BJ (cell line): ENCODE measurements around the gene WIZ. TPM values are rescaled to one million over a fixed set of nuclear protein-coding genes. Genes with fewer than 3 reads are reported as not detected.

Experiments used
- CTCF ChIA-PET: fragments of 350-600 bp; formaldehyde crosslinking; extraction: SDS; loops from one replicate; lab custom pipeline; 2021; ENCODE audit warnings: antibody characterized with exemption, inconsistent platforms; lab: Yijun Ruan, JAX
- POLR2A ChIA-PET: fragments of 300-600 bp; sonication (Branson Sonifier 250); formaldehyde crosslinking; extraction: SDS; loops from one replicate; lab custom pipeline; 2021; ENCODE audit warnings: antibody characterized with exemption; lab: Charles Lee
- DNase-seq: peaks from one replicate; pipeline ENCODE4 v3.0.0-alpha.2; 2011; ENCODE audit warnings: low read depth
- H3K27me3 ChIP-seq: 2 replicates; pipeline ENCODE4 v1.6.0; 2011; ENCODE audit warnings: low read length; ENCODE audit not compliant: control insufficient read depth, insufficient read depth
- H3K36me3 ChIP-seq: 2 replicates; pipeline ENCODE4 v1.5.1; 2011; ENCODE audit warnings: low read length; ENCODE audit not compliant: control insufficient read depth, insufficient read depth
- H3K4me3 ChIP-seq: 2 replicates; pipeline ENCODE4 v1.5.1; 2011; ENCODE audit warnings: low read depth, mild to moderate bottlenecking, control low read depth, low read length
- CTCF ChIP-seq: IDR thresholded peaks from 2 replicates; pipeline ENCODE4 v1.5.1; 2011; ENCODE audit warnings: low read depth, mild to moderate bottlenecking, control low read depth, inconsistent platforms, low read length, moderate library complexity; ENCODE audit not compliant: insufficient read depth
- polyA plus RNA-seq: library from polyadenylated mRNA; depleted of rRNA; stranded (reverse); fragments of >200 nt; gene quantifications from 2 replicates; pipeline ENCODE4 v1.2.3, GENCODE V29; 2011

Gene WIZ
- polyA plus RNA-seq, 1 experiment: 10.9 TPM

GRCh38 chr19:15443325-15443724 lies 6.4 kb downstream of the WIZ start:
- Histone ChIP-seq H3K4me3 (no peak overlapping the region), H3K27me3 (no peaks in the 10 kb centered on the region), H3K36me3 (no peaks in the 10 kb centered on the region; the same call in 1 of the 2 replicates)
- TF ChIP-seq CTCF: no peak
- POLR2A ChIA-PET: no interaction called here
- DNase-seq: no peak
- CTCF ChIA-PET: no interaction called here

GRCh38 chr19:15442142-15442920 lies 7.4 kb downstream of the WIZ start:
- no peaks in the 10 kb centered on the region; the same call in 1 of the 2 replicates for H3K36me3 ChIP-seq
- no peak for TF ChIP-seq CTCF
- ChIA-PET POLR2A (no interaction called here), CTCF (no interaction called here)
- no peaks in the 10 kb centered on the region for H3K27me3 ChIP-seq
- H3K4me3 ChIP-seq: no peak overlapping the region
- no peak for DNase-seq

GRCh38 chr19:15441317-15441716 lies 8.4 kb downstream of the WIZ start:
- Histone ChIP-seq H3K4me3 (no peak overlapping the region), H3K27me3 (no peaks in the 10 kb centered on the region), H3K36me3 (no peaks in the 10 kb centered on the region; the same call in 1 of the 2 replicates)
- ChIA-PET CTCF (interaction anchor here (1.0 kb wide), 1 partner anchor 9 kb away, joined by 4 read pairs; no protein-coding TSS in a partner anchor), POLR2A (no interaction called here)
- DNase-seq: no peak
- TF ChIP-seq CTCF: no peak

- ChIA-PET CTCF (interaction anchor here (3.2 kb wide), 1 partner anchor 8 kb away, joined by 10 read pairs; no protein-coding TSS in a partner anchor), POLR2A (no interaction called here)
- H3K4me3 ChIP-seq: no peak overlapping the region
- no peaks in the 10 kb centered on the region for H3K27me3 ChIP-seq
- no peak for TF ChIP-seq CTCF
- H3K36me3 ChIP-seq: no peaks in the 10 kb centered on the region
- DNase-seq: no peak
These were observed 9.7 kb downstream of the WIZ start for GRCh38 chr19:15439821-15440641.

- no peaks in the 10 kb centered on the region for H3K27me3 ChIP-seq
- CTCF ChIA-PET: interaction anchor here (2.3 to 3.2 kb wide), 2 partner anchors 9 to 60 kb away, joined by 8 to 10 read pairs; partner anchors contain the start of gene AKAP8
- DNase-seq: no peak
- H3K4me3 ChIP-seq: no peak overlapping the region
- TF ChIP-seq CTCF: no peak
- POLR2A ChIA-PET: no interaction called here
- H3K36me3 ChIP-seq: no peaks in the 10 kb centered on the region
These were observed 10.5 kb downstream of the WIZ start for GRCh38 chr19:15439078-15439799.
